ENCODE measurements around the gene HRNR.

GRCh38 chr1:152179566-152179965 is 44.4 kb downstream of the HRNR start:
- TF ChIP-seq, protein P1, sequence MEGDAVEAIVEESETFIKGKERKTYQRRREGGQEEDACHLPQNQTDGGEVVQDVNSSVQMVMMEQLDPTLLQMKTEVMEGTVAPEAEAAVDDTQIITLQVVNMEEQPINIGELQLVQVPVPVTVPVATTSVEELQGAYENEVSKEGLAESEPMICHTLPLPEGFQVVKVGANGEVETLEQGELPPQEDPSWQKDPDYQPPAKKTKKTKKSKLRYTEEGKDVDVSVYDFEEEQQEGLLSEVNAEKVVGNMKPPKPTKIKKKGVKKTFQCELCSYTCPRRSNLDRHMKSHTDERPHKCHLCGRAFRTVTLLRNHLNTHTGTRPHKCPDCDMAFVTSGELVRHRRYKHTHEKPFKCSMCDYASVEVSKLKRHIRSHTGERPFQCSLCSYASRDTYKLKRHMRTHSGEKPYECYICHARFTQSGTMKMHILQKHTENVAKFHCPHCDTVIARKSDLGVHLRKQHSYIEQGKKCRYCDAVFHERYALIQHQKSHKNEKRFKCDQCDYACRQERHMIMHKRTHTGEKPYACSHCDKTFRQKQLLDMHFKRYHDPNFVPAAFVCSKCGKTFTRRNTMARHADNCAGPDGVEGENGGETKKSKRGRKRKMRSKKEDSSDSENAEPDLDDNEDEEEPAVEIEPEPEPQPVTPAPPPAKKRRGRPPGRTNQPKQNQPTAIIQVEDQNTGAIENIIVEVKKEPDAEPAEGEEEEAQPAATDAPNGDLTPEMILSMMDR (IDR thresholded peaks at IDR 0.05): no peak
- TF ChIP-seq POLR2A (IDR thresholded peaks at IDR 0.05): no peak

Measured in esophagus squamous epithelium (tissue), 4 donors.